NK-92 (cell line): Measurements from ENCODE around the gene TEAD2.

Experiments
- DNase-seq: peaks from one replicate; lab custom pipeline; 2025; ENCODE audit not compliant: unreplicated experiment; lab: John Stamatoyannopoulos, UW

TEAD2 gene

GRCh38 chr19:49362048-49362928 is at the start of gene TEAD2:
Gene TEAD2 (minus strand): TSS chr19:49362416. CDS start chr19:49360075, 2,341 bp downstream.
- no peak for DNase-seq

GRCh38 chr19:49411681-49412326 is 49.6 kb upstream of the TEAD2 start:
- no peak for DNase-seq

GRCh38 chr19:49409441-49410029 is 47.3 kb upstream of the TEAD2 start:
- DNase-seq = no peak

- no peak for DNase-seq
These were observed 46.7 kb upstream of the TEAD2 start for GRCh38 chr19:49408816-49409440.

- DNase-seq = no peak
These were observed 45.3 kb upstream of the TEAD2 start for GRCh38 chr19:49407482-49408015.

GRCh38 chr19:49407079-49407478 is 44.9 kb upstream of the TEAD2 start:
- DNase-seq = no peak

- no peak for DNase-seq
These were observed 41.4 kb upstream of the TEAD2 start for GRCh38 chr19:49403404-49404187.

GRCh38 chr19:49400029-49400428 is 37.8 kb upstream of the TEAD2 start:
- no peak for DNase-seq

GRCh38 chr19:49398931-49399330 is 36.7 kb upstream of the TEAD2 start:
- no peak for DNase-seq

- DNase-seq = no peak
These were observed 35.9 kb upstream of the TEAD2 start for GRCh38 chr19:49398001-49398615.

GRCh38 chr19:49396738-49397505 is 34.7 kb upstream of the TEAD2 start:
- no peak for DNase-seq

GRCh38 chr19:49395581-49396407 is 33.6 kb upstream of the TEAD2 start:
- DNase-seq = no peak

- no peak for DNase-seq
These were observed 31.7 kb upstream of the TEAD2 start for GRCh38 chr19:49393881-49394280.

GRCh38 chr19:49391581-49392399 is 29.6 kb upstream of the TEAD2 start:
- DNase-seq = no peak

GRCh38 chr19:49390929-49391359 is 28.7 kb upstream of the TEAD2 start:
- DNase-seq = no peak

- DNase-seq = no peak
These were observed 28.1 kb upstream of the TEAD2 start for GRCh38 chr19:49390131-49390928.

GRCh38 chr19:49389406-49389805 is 27.2 kb upstream of the TEAD2 start:
- DNase-seq = no peak
